ENCODE data around the gene FAM53B.

DNA sequence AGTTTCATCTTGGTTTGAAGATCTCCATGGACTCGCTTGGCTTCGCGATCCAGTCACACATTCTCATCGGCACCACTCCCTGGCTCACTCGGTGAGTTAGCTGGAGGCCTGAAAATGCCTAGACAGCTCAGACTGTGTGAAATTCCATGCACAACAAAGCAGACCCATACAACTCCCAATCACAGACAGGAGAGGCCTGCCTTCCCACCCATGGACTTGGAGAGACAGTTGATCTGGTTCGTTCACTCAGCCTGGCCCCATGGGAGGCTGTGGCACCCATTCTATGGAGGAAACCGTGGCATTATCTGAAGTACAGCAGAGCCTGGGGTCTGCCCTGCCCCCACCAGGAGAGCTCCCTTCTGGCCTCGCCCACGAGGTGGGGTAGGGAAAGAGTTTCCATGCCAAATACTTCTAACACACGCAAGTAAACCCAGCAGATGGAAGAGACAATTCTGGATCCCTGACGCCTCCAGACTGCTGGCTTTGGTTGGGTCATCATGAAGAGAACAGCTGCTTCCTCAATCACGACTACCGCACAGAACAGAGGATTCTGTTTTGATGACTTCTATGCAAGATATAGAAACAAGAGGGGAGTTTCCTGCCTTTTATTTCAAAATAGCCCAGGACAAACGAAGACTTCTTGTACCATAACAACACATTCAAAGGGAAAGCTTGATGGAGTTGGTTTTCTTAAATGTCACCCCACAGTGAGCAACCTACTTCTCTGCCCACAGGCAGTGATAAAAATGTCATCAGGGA is 15.9 kb downstream of the FAM53B start:
- TF ChIP-seq POLR2A (IDR thresholded peaks at IDR 0.05; ENCODE audit: low read depth, low read length) (no peak), TAF1 (IDR thresholded peaks at IDR 0.05; ENCODE audit: low read depth, low read length) (no peak)

All from GM12891 (cell line).